Cardiac fibroblast (primary cell): ENCODE results near the gene CYTH3.

Source experiments
- DNase-seq, 2 donors: peaks; one replicate each; pipeline versions ENCODE4 v3.0.0 to v3.0.0-alpha.2; 2010; ENCODE audit warnings: low read depth in 2 of 2
- H3K4me3 ChIP-seq, 2 donors: replicated peaks in 1 of 2; 1 replicate in 1 of 2; 2 replicates in 1 of 2; pipeline ENCODE4 v1.5.1; 2011; ENCODE audit warnings: low read depth in 2 of 2, low read length in 2 of 2, mild to moderate bottlenecking in 2 of 2, moderate library complexity in 1 of 2
- CTCF ChIP-seq: IDR thresholded peaks from one replicate; pipeline ENCODE4 v1.5.1; 2011; ENCODE audit warnings: low read depth, mild to moderate bottlenecking, low read length, inconsistent platforms

The CYTH3 gene, protein sequence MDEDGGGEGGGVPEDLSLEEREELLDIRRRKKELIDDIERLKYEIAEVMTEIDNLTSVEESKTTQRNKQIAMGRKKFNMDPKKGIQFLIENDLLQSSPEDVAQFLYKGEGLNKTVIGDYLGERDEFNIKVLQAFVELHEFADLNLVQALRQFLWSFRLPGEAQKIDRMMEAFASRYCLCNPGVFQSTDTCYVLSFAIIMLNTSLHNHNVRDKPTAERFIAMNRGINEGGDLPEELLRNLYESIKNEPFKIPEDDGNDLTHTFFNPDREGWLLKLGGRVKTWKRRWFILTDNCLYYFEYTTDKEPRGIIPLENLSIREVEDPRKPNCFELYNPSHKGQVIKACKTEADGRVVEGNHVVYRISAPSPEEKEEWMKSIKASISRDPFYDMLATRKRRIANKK

GRCh38 chr7:6272481-6273323 is at the start of gene CYTH3:
CYTH3 (minus strand) TSS chr7:6272624; CDS start chr7:6272507, 117 bp downstream.
- H3K4me3 ChIP-seq = peak within 1 kb of the TSS; percentile 94 to 98
- peak; percentile 73 to 83 for DNase-seq
- TF ChIP-seq CTCF = no peak

DNA sequence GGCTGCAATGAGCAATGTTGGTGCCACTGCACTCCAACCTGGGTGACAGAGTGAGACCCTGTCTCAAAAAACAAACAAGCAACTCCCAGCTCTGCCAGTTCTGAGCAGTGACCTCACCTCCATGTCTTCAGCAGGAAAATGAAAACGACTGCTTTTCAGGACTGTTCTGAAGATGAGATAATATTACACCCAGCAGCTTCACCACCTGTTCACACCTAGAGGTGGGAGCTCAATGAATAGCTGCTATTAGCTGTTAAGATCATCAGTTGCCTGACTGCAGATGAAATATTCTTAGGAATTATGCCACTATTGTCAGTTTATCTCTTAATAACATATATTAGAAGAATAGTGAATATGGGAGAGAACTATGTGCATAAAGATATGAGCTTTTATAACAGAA is 48.4 kb upstream of the CYTH3 start:
- no peak overlapping the region for H3K4me3 ChIP-seq
- DNase-seq = no peak
- no peak for TF ChIP-seq CTCF

DNA sequence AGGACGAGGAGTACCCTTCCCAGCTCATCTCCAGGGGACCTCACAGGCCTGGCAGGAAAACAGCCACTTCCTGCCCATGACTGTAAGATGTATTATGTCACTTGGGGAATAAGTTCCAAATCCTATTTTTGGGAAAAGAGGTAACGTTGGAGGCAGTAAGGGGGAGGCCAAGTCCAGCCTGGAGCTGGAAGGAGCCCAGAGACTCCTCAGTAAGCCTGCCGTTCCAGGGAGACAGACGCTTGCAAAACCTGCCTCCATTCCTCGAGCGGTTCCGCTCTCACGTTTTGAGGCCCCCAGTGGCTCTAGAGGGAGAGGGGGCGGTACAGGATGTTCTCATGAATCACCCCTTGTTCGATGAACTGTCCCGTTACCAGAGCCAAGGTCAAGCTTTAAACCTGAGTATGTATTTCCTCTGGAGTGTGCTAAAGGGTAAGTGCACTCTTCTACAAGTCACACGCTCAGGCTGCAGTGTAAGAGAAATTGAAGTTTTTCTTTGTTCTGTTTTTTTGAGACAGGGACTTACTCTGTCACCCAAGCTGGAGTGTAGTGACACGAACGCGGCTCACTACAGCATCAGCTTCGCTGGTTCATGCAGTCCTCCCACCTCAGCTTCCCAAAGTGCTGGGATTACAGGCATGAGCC is 45.5 kb upstream of the CYTH3 start:
- peak; percentile 93 to 94 for DNase-seq
- peak overlapping the region in 1 of 2 donors; percentile 24 for H3K4me3 ChIP-seq
- no peak for TF ChIP-seq CTCF

GRCh38 chr7:6316226-6316625 is 43.8 kb upstream of the CYTH3 start:
- H3K4me3 ChIP-seq = no peak overlapping the region
- DNase-seq = no peak
- no peak for TF ChIP-seq CTCF

- peak in 1 of 2 donors; percentile 10 for DNase-seq
- H3K4me3 ChIP-seq = no peak overlapping the region
- TF ChIP-seq CTCF = no peak
Observed at GRCh38 chr7:6315746-6316145, 43.3 kb upstream of the CYTH3 start.

GRCh38 chr7:6310271-6310993 is 38.0 kb upstream of the CYTH3 start:
- no peak overlapping the region for H3K4me3 ChIP-seq
- TF ChIP-seq CTCF = no peak
- DNase-seq = no peak
